H1 (cell line): ENCODE measurements around the gene NUB1. TPM values are rescaled to one million over a fixed set of nuclear protein-coding genes. Genes with fewer than 3 reads are reported as not detected.

Experiments
- ATF2 ChIP-seq: IDR thresholded peaks from 2 replicates; pipeline ENCODE4 v1.6.1; 2012; ENCODE audit warnings: low read length, inconsistent platforms
- BCL11A ChIP-seq, 2 experiments: IDR thresholded peaks; one replicate each; pipeline ENCODE4 v1.6.1; 2011; ENCODE audit warnings: low read depth in 2 of 2, low read length in 2 of 2, mild to moderate bottlenecking in 2 of 2
- KDM4A ChIP-seq: IDR thresholded peaks from one replicate; pipeline ENCODE4 v1.7.1; 2012; ENCODE audit warnings: low read depth, mild to moderate bottlenecking, moderate library complexity, low read length, inconsistent platforms; ENCODE audit not compliant: severe bottlenecking
- PHF8 ChIP-seq: fragments of 200-600 bp; sonication (generic); conservative IDR thresholded peaks from 2 replicates; pipeline ENCODE4 v1.7.1; 2012; ENCODE audit warnings: low read depth, mild to moderate bottlenecking, inconsistent platforms, low read length, moderate library complexity
- POLR2AphosphoS5 ChIP-seq: IDR thresholded peaks from 2 replicates; pipeline ENCODE4 v1.6.1; 2011; ENCODE audit warnings: low read depth, low read length
- POU5F1 ChIP-seq: IDR thresholded peaks from 2 replicates; pipeline ENCODE4 v1.6.1; 2011; ENCODE audit warnings: low read depth, mild to moderate bottlenecking, low read length, moderate library complexity
- TAF1 ChIP-seq: IDR thresholded peaks from 2 replicates; pipeline ENCODE4 v1.6.1; 2011; ENCODE audit warnings: mild to moderate bottlenecking, low read depth, low read length
- polyA plus RNA-seq, 7 experiments: library from polyadenylated mRNA; depleted of rRNA in 3 of 7; stranded (reverse) in 5 of 7; unstranded in 2 of 7; fragments of >200 nt in 5 of 7; fragments of 200-250 nt in 2 of 7; gene quantifications; 1 replicate in 5 of 7; 2 replicates in 1 of 7; 4 replicates in 1 of 7; pipeline versions ENCODE4 v1.2.1 to v1.2.3, GENCODE V29; 2011 to 2013; ENCODE audit warnings: missing spikeins in 2 of 7, mixed read lengths in 2 of 7
- total RNA-seq: library from RNA; stranded (reverse); fragmentation: NEBNext Ultra II Directional; extraction: Animal tissue kit (Norgen Biotek cat#: 25700); gene quantifications from 2 replicates; pipeline ENCODE4 v1.2.1, GENCODE V29; 2021

NUB1 gene
- total and polyA plus RNA-seq, 2 of the 8 experiments (the other 6 are each of a cell fraction or from before 2014, with no cell fraction given): 22.1 to 43.5 TPM

- TF ChIP-seq POLR2AphosphoS5 (no peak), POU5F1 (no peak), BCL11A (IDR thresholded peaks at IDR 0.05; ENCODE audit: low read depth in 2 of 2, low read length in 2 of 2) (no peak), PHF8 (no peak), ATF2 (no peak), TAF1 (no peak), KDM4A (no peak)
Observed at GRCh38 chr7:151406886-151407583, 65.4 kb downstream of the NUB1 start (continued).
